GM12872 (cell line): ENCODE results near the gene PTPRN2.

Experiments
- TF ChIP-seq, protein P1 (sequence below): IDR thresholded peaks from 3 replicates; pipeline ENCODE4 v1.5.1; 2011; ENCODE audit warnings: low read depth, mild to moderate bottlenecking, low read length, moderate library complexity; ENCODE audit not compliant: insufficient read depth

Gene PTPRN2

DNA sequence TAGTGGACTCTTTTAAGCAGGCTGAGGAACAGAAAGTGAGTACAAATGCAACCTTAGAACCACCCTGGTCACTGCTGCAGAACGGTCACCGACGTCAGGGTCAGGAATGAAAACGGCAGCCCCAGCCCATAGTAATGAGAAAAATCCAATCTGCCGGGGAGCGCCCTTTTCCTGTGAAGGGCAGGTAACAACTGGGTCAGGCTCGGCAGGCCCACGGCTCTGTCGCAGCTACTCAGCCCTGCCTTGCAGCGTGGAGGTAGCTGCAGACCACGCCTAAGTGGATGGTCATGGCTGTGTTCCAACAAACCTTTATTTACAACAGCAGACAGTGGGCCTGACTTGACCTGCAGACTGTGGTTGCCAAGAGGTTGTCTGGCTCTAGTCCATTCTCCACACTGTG, 687.6 kb downstream of the PTPRN2 start:
- TF ChIP-seq, protein P1, sequence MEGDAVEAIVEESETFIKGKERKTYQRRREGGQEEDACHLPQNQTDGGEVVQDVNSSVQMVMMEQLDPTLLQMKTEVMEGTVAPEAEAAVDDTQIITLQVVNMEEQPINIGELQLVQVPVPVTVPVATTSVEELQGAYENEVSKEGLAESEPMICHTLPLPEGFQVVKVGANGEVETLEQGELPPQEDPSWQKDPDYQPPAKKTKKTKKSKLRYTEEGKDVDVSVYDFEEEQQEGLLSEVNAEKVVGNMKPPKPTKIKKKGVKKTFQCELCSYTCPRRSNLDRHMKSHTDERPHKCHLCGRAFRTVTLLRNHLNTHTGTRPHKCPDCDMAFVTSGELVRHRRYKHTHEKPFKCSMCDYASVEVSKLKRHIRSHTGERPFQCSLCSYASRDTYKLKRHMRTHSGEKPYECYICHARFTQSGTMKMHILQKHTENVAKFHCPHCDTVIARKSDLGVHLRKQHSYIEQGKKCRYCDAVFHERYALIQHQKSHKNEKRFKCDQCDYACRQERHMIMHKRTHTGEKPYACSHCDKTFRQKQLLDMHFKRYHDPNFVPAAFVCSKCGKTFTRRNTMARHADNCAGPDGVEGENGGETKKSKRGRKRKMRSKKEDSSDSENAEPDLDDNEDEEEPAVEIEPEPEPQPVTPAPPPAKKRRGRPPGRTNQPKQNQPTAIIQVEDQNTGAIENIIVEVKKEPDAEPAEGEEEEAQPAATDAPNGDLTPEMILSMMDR, result no peak

DNA sequence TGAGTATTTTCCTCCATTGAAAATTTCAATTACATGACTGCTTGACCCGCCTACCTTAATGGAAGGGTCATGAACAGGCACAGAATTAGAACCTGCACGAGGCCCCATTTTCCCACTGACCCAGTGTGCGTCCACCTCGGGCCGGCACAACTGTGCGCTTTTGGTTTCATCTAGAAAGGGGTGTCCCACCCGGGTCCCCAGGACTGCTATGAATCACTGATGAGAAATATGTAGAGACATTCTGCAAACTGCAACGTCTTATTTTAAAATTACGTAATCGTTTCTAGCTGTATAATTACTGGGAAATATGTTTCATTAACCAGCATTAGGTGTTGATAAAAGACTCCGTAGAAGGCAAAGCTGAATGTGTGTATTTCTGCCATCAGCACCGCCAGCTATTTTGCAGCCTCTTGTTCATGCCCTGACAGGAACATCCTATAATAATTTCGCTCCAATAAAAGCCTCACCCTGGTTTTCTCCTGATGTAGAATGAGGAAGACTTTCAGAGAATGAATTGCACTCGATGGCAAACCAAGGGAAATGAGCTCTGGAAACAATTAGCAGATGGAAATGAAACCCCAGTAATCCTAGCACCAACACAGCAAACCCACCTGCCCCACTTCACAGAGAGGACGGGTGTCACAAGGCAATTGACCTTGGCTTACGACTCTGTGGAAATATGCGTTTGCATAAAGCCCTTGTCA, 688.7 kb downstream of the PTPRN2 start:
- TF ChIP-seq, protein P1, result no peak

DNA sequence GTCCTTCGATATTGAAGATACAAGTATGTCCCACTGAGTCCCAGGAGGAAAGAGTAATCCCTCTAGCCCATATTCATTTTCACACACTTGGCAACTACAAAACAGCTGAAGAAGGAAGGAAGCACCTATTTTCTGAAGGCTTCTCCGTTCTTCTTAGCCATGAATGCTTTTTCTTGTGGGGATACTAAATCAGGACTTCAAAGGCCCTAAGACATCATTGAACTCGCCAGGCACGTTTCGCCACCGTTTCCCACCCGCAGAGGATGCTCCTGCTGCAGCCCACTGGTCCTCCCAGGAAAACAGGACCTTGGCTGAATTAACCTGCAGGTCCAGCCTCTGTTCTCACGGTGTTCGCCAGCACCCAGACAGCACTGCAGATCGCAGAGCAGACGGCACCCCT, 689.4 kb downstream of the PTPRN2 start:
- TF ChIP-seq, protein P1, result no peak

DNA sequence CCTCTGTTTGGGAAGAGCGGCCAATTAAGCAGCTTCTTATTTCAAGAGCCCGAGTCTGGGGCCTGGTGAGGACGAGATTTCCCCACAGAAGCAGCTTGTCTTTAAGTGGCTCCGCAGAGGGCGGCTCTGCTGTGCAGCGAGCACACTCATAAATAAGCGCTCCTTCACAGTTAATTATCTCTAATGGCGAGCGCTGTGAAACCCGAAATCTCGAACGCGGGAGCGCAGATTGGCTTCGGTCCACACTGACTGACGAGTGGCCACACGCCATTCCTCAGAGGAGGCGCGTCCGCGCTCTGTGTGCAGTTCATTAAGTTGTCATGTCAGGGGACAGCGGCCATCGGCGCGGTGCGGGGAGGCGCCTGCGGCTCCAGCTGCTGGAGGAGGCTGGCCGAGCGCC, 689.9 kb downstream of the PTPRN2 start:
- TF ChIP-seq, protein P1, result no peak

DNA sequence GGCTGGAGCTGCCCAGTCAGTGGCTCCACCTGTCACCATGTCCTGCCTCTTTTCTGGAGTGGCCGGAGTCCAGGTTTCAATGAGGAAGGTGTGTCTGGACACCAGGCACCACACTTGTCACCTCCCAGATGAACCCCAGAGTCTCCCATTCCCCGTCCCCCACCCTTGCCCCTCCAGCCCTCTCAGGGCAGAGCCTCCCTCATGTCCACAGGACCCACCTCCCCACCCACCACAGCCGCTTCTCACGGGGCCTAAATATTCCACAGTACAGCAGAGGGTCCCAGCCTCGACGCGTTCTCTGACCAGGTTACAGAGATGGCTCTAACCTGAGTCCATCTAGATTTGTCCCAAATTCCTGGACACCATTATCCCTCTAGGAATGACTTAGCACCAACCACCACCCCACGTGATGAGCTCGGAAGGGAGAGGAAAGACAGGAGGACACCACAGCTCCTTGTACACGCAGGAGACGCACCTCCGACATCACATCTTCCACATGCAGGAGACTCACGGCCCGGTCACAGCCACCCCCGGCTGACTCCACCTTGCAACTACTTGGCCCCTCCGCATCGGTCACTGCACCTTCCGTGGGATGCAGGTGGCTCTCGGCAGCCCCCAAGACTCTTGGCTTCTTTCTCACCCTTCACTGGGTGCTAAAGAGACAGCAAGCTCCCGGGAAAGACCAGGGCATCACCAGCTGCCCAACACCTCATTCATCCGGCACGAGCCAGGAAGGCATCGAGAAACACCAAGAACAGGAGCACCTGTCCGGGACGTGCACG, 690.7 kb downstream of the PTPRN2 start:
- TF ChIP-seq, protein P1, result no peak

DNA sequence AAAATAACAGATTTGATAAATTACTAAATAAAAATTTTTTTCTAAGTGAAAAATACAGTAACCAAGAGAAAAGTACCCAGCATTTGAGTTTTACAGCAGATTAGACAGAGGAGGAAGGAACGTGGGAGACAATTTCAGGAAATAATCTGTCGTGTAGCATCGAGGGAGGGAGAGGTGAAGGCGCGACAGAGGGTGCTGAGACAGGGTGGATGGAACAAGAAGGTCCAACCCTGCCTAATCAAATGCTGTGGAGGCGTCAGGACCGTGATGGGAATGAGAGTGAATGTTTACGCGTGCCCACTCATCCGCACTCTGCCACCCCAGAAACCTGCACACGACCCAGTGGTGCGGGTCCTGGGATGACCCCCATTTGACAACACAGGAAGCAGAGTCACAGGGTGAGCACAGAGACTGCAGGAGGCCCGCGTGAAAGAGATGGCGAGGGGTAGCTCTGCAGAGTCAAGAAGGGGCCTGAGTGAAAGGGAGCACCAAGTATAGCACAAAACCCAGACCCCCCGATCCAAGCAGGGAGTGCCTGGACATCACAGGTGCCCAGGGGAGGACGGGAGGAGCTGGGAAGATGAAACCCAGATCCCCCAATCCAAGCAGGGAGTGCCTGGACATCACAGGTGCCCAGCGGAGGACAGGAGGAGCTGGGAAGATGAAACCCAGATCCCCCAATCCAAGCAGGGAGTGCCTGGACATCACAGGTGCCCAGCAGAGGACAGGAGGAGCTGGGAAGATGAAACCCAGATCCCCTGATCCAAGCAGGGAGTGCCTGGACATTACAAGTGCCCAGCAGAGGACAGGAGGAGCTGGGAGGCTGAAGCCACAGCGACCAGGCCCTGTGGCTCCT, 691.9 kb downstream of the PTPRN2 start:
- TF ChIP-seq, protein P1, result no peak

DNA sequence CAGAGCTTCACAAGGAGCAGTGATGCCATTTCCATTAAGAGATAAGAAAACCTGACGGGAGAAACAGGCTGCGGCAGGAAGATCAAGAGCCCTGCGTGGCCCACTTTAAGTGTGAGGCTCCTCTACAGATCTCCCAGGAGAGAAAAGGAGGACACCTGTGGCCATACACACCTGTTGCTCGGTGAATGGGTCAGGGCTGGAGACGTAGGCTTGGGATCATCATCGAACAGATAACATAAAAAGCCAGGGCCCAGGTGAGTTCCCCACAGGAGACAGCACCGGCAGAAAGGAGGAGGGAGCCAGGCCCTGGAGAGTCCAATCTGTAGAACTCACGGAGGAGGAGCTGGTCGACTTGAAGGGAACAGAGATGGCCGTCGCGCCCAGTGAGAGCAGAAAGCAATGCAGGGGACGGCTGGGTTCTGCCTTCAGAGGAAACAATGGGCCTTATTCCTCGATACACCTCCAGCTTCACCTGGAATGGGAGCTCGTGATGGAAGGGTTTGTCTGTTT, 694.0 kb downstream of the PTPRN2 start:
- TF ChIP-seq, protein P1, result no peak
